HG02642 (cell line): Measurements from ENCODE around the gene PNPT1.
"Not testable (repeated sequence)": the region's sequence is repeated elsewhere in the genome, so short reads cannot be mapped to it uniquely, and the experiment has no call there.

Source experiments
- ATAC-seq: cut with Tn5 transposase; IDR thresholded peaks from one replicate; pipeline ENCODE4 v1.9.1; 2021; ENCODE audit warnings: mild to moderate bottlenecking; ENCODE audit not compliant: unreplicated experiment, poor library complexity

The PNPT1 gene

GRCh38 chr2:55693181-55694125 lies at the start of gene PNPT1:
Gene PNPT1 (minus strand): TSS chr2:55693844. CDS start chr2:55693823, 21 bp downstream.
- ATAC-seq = peak; percentile 100

GRCh38 chr2:55742996-55743395 lies 49.4 kb upstream of the PNPT1 start:
- no peak for ATAC-seq

GRCh38 chr2:55736019-55736536 lies 42.4 kb upstream of the PNPT1 start:
- not testable (repeated sequence) for ATAC-seq

GRCh38 chr2:55734726-55735125 lies 41.1 kb upstream of the PNPT1 start:
- no peak for ATAC-seq

GRCh38 chr2:55733335-55733734 lies 39.7 kb upstream of the PNPT1 start:
- no peak for ATAC-seq

- no peak for ATAC-seq
These were observed 39.2 kb upstream of the PNPT1 start for GRCh38 chr2:55732854-55733253.

GRCh38 chr2:55729136-55729685 lies 35.6 kb upstream of the PNPT1 start:
- ATAC-seq = no peak

GRCh38 chr2:55721596-55722215 lies 28.1 kb upstream of the PNPT1 start:
- no peak for ATAC-seq

- ATAC-seq = no peak
These were observed 26.8 kb upstream of the PNPT1 start for GRCh38 chr2:55720417-55720816.

GRCh38 chr2:55719852-55720251 lies 26.2 kb upstream of the PNPT1 start:
- no peak for ATAC-seq

GRCh38 chr2:55718165-55719008 lies 24.7 kb upstream of the PNPT1 start:
- ATAC-seq = peak; percentile 61

GRCh38 chr2:55715626-55716025 lies 22.0 kb upstream of the PNPT1 start:
- no peak for ATAC-seq

- not testable (repeated sequence) for ATAC-seq
These were observed 21.5 kb upstream of the PNPT1 start for GRCh38 chr2:55715178-55715577.

GRCh38 chr2:55712477-55713060 lies 18.9 kb upstream of the PNPT1 start:
- no peak for ATAC-seq

GRCh38 chr2:55710025-55710424 lies 16.4 kb upstream of the PNPT1 start:
- ATAC-seq = no peak

GRCh38 chr2:55707751-55708150 lies 14.1 kb upstream of the PNPT1 start:
- no peak for ATAC-seq

GRCh38 chr2:55706258-55706657 lies 12.6 kb upstream of the PNPT1 start:
- not testable (repeated sequence) for ATAC-seq

- ATAC-seq = no peak
These were observed 11.5 kb upstream of the PNPT1 start for GRCh38 chr2:55705027-55705653.

- no peak for ATAC-seq
These were observed 9.7 kb upstream of the PNPT1 start for GRCh38 chr2:55703350-55703749.
